Endothelial cell of umbilical vein (primary cell): ENCODE results near the gene KCNG1. TPM values are rescaled to one million over a fixed set of nuclear protein-coding genes. Genes with fewer than 3 reads are reported as not detected.

Experiments used
- BruUV-seq: library from RNA; stranded (reverse); fragments of 400-500 nt; replicated peaks from 2 replicates; lab custom pipeline; 2021; lab: Mats Ljungman, UMichigan
- CTCF ChIA-PET: fragments of 300-600, 350-600 bp; sonication (Branson Sonifier 250); formaldehyde crosslinking; loops from one replicate; lab custom pipeline; 2021; ENCODE audit warnings: antibody characterized with exemption, inconsistent platforms; lab: Charles Lee
- POLR2A ChIA-PET: fragments of 300-600, 350-600 bp; sonication (Branson Sonifier 250); formaldehyde crosslinking; loops from one replicate; lab custom pipeline; 2021; ENCODE audit warnings: antibody characterized with exemption, inconsistent platforms; lab: Charles Lee
- DNase-seq: peaks from one replicate; pipeline ENCODE4 v3.0.0-alpha.2; 2011; ENCODE audit warnings: low read depth, low spot score
- FAIRE-seq: peaks from 2 replicates; lab custom pipeline; 2011; peaks lifted over from hg19 to GRCh38; lab: Jason Lieb, UNC
- H2AFZ ChIP-seq: 2 replicates; pipeline ENCODE4 v1.6.0; 2012; ENCODE audit warnings: low read depth, low read length, control low read depth, inconsistent platforms
- H3K27ac ChIP-seq: 2 replicates; pipeline ENCODE4 v1.5.1; 2011; ENCODE audit warnings: low read depth, mild to moderate bottlenecking, control low read depth, low read length, moderate library complexity; ENCODE audit not compliant: insufficient read depth
- H3K27me3 ChIP-seq, 2 experiments: 2 replicates each; pipeline versions ENCODE4 v1.6.0 to v1.6.1; 2011; ENCODE audit warnings: low read length in 2 of 2, mixed read lengths in 1 of 2; ENCODE audit not compliant: control insufficient read depth in 2 of 2, insufficient read depth in 2 of 2
- H3K36me3 ChIP-seq, 2 experiments: 2 replicates in 1 of 2; 3 replicates in 1 of 2; pipeline ENCODE4 v1.5.1; 2011; ENCODE audit warnings: low read length in 2 of 2, mild to moderate bottlenecking in 1 of 2, moderate library complexity in 1 of 2; ENCODE audit not compliant: control insufficient read depth in 2 of 2, insufficient read depth in 2 of 2; ENCODE audit errors: extremely low read depth in 1 of 2
- H3K4me1 ChIP-seq: 3 replicates; pipeline ENCODE4 v1.5.1; 2011; ENCODE audit warnings: mild to moderate bottlenecking, low read length; ENCODE audit not compliant: control insufficient read depth, insufficient read depth; ENCODE audit errors: extremely low read depth
- H3K4me2 ChIP-seq: 2 replicates; pipeline ENCODE4 v1.6.1; 2011; ENCODE audit warnings: low read length, control low read depth, mixed read lengths; ENCODE audit not compliant: insufficient read depth
- H3K4me3 ChIP-seq, 3 experiments: fragments of 200-600 bp in 1 of 3; sonication (generic), shearing (Covaris generic) in 1 of 3; replicated peaks in 1 of 3; 2 replicates each; pipeline ENCODE4 v1.5.1; 2011 to 2016; ENCODE audit warnings: control low read depth in 3 of 3, low read length in 3 of 3, mild to moderate bottlenecking in 2 of 3, inconsistent platforms in 1 of 3, low read depth in 1 of 3, moderate library complexity in 1 of 3; ENCODE audit not compliant: insufficient read depth in 1 of 3
- H3K79me2 ChIP-seq: 2 replicates; pipeline ENCODE4 v1.6.0; 2012; ENCODE audit warnings: low read length, inconsistent platforms; ENCODE audit not compliant: control insufficient read depth, insufficient read depth
- H3K9ac ChIP-seq: replicated peaks from 2 replicates; pipeline ENCODE3; 2011; ENCODE audit warnings: low read length, control low read depth; ENCODE audit not compliant: insufficient read depth; ENCODE audit errors: extremely low read depth
- H3K9me1 ChIP-seq: replicated peaks from 3 replicates; pipeline ENCODE4 v1.6.0; 2011; ENCODE audit warnings: mild to moderate bottlenecking, low read length; ENCODE audit not compliant: control insufficient read depth, insufficient read depth; ENCODE audit errors: extremely low read depth
- H3K9me3 ChIP-seq: replicated peaks from 2 replicates; pipeline ENCODE4 v1.5.1; 2012; ENCODE audit warnings: low read length, inconsistent platforms; ENCODE audit not compliant: control insufficient read depth, insufficient read depth
- H4K20me1 ChIP-seq: replicated peaks from 2 replicates; pipeline ENCODE3; 2011; ENCODE audit warnings: mild to moderate bottlenecking, low read length; ENCODE audit not compliant: control insufficient read depth, insufficient read depth; ENCODE audit errors: extremely low read depth
- EZH2 ChIP-seq: IDR thresholded peaks from 2 replicates; pipeline ENCODE4 v1.6.1; 2012; ENCODE audit warnings: borderline replicate concordance, low read depth, mild to moderate bottlenecking, moderate library complexity, low read length, inconsistent platforms; ENCODE audit not compliant: severe bottlenecking
- FOS ChIP-seq: IDR thresholded peaks from 2 replicates; pipeline ENCODE4 v1.6.1; 2011; ENCODE audit warnings: mild to moderate bottlenecking, low read length, moderate library complexity, borderline replicate concordance; ENCODE audit not compliant: insufficient read depth
- GATA2 ChIP-seq: IDR thresholded peaks from 2 replicates; pipeline ENCODE4 v1.7.0; 2011; ENCODE audit warnings: low read depth, mild to moderate bottlenecking, moderate library complexity, mixed read lengths, low read length; ENCODE audit not compliant: insufficient read length, insufficient read depth
- JUN ChIP-seq: IDR thresholded peaks from 2 replicates; pipeline ENCODE4 v1.6.1; 2011; ENCODE audit warnings: borderline replicate concordance, low read depth; ENCODE audit not compliant: insufficient read length, insufficient read depth
- MYC ChIP-seq: IDR thresholded peaks from one replicate; pipeline ENCODE4 v1.6.1; 2011; ENCODE audit warnings: mild to moderate bottlenecking, low read depth, low read length
- POLR2A ChIP-seq: IDR thresholded peaks from 2 replicates; pipeline ENCODE4 v1.6.1; 2012; ENCODE audit warnings: low read depth, mild to moderate bottlenecking, control low read depth, low read length
- POLR2AphosphoS5 ChIP-seq: IDR thresholded peaks from 2 replicates; pipeline ENCODE4 v1.6.1; 2012; ENCODE audit warnings: low read depth, mild to moderate bottlenecking, control low read depth, low read length, moderate library complexity; ENCODE audit not compliant: insufficient read depth
- dilution Hi-C: fragments of 300-500 bp; cut with MboI; formaldehyde crosslinking; loops from one replicate; pipeline ENCODE4 v1.15.0; 2019; ENCODE audit warnings: low sequenced_read_pairs; ENCODE audit not compliant: extremely low pct_ligation_motif_present
- intact Hi-C: fragments of 100-400 bp; cut with micrococcal nuclease; formaldehyde crosslinking; loops from one replicate; pipeline ENCODE4 v1.10.0; 2022
- polyA plus RNA-seq, 4 experiments: library from polyadenylated mRNA; depleted of rRNA in 3 of 4; stranded (reverse) in 3 of 4; unstranded in 1 of 4; fragments of >200 nt; gene quantifications; 2 replicates each; pipeline versions ENCODE4 v1.2.1 to v1.2.3, GENCODE V29; 2011 to 2012; ENCODE audit warnings: missing spikeins in 1 of 4
- total RNA-seq: library from RNA; stranded (reverse); gene quantifications from 2 replicates; pipeline ENCODE4 v1.2.3, GENCODE V29; 2021
- TF ChIP-seq, protein P1 (sequence below): IDR thresholded peaks from 2 replicates; pipeline ENCODE4 v1.6.1; 2011; ENCODE audit not compliant: insufficient read depth, insufficient read length
- TF ChIP-seq, protein P2 (sequence below), 2 donors: IDR thresholded peaks; 1 replicate in 1 of 2; 2 replicates in 1 of 2; pipeline ENCODE4 v1.5.1; 2011; ENCODE audit warnings: low read length in 2 of 2, mild to moderate bottlenecking in 2 of 2, moderate library complexity in 2 of 2, control low read depth in 1 of 2, inconsistent platforms in 1 of 2, low read depth in 1 of 2; ENCODE audit not compliant: insufficient read depth in 1 of 2; ENCODE audit errors: extremely low read depth in 1 of 2

The KCNG1 gene
- total and polyA plus RNA-seq, 2 donors (not counting 3 experiments of a cell fraction or from before 2014, with no cell fraction given), result 0.22 to 1.1 TPM

GRCh38 chr20:51020657-51021056 is 2.2 kb downstream of the KCNG1 start:
- H3K79me2 ChIP-seq, result no peaks in the 10 kb centered on the region
- ChIA-PET POLR2A (no interaction called here), CTCF (interaction anchor here (1.0 kb wide), 1 partner anchor 12 kb away, joined by 3 read pairs; no protein-coding TSS in a partner anchor)
- H3K36me3 ChIP-seq, result no peaks in the 10 kb centered on the region
- no peak overlapping the region for H3K27ac ChIP-seq
- H3K27me3 ChIP-seq, result peaks cover 45 to 51% of the 10 kb centered on the region in 2 experiments
- no peaks in the 10 kb centered on the region for H4K20me1 ChIP-seq
- H2AFZ ChIP-seq, result no peak overlapping the region
- FAIRE-seq (no peak), DNase-seq (no peak)
- H3K9me3 ChIP-seq, result no peaks in the 10 kb centered on the region
- H3K9ac ChIP-seq, result no peak overlapping the region
- peaks cover 6% of the 10 kb centered on the region for H3K4me1 ChIP-seq
- H3K9me1 ChIP-seq, result no peaks in the 10 kb centered on the region
- H3K4me3 ChIP-seq, result no peak overlapping the region
- dilution Hi-C loops, result no loop called here
- no peak for TF ChIP-seq GATA2
- TF ChIP-seq, protein P1, sequence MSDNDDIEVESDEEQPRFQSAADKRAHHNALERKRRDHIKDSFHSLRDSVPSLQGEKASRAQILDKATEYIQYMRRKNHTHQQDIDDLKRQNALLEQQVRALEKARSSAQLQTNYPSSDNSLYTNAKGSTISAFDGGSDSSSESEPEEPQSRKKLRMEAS, result no peak
- no peak for TF ChIP-seq POLR2AphosphoS5
- TF ChIP-seq POLR2A, result no peak
- no peak for TF ChIP-seq EZH2
- no peak for TF ChIP-seq JUN
- no peak for TF ChIP-seq FOS
- TF ChIP-seq MYC, result no peak
- TF ChIP-seq, protein P2, sequence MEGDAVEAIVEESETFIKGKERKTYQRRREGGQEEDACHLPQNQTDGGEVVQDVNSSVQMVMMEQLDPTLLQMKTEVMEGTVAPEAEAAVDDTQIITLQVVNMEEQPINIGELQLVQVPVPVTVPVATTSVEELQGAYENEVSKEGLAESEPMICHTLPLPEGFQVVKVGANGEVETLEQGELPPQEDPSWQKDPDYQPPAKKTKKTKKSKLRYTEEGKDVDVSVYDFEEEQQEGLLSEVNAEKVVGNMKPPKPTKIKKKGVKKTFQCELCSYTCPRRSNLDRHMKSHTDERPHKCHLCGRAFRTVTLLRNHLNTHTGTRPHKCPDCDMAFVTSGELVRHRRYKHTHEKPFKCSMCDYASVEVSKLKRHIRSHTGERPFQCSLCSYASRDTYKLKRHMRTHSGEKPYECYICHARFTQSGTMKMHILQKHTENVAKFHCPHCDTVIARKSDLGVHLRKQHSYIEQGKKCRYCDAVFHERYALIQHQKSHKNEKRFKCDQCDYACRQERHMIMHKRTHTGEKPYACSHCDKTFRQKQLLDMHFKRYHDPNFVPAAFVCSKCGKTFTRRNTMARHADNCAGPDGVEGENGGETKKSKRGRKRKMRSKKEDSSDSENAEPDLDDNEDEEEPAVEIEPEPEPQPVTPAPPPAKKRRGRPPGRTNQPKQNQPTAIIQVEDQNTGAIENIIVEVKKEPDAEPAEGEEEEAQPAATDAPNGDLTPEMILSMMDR (IDR thresholded peaks at IDR 0.05; ENCODE audit: extremely low read depth in 1 of 2, insufficient read depth in 1 of 2, low read depth in 1 of 2, low read length in 2 of 2), result no peak
- no TSS peak for BruUV-seq
- intact Hi-C loops, result no loop called here
- H3K4me2 ChIP-seq, result no peak overlapping the region
